Renal cortex interstitium (tissue), 15 donors: ENCODE data around the gene RIPK1. TPM values are rescaled to one million over a fixed set of nuclear protein-coding genes. Genes with fewer than 3 reads are reported as not detected.
A peak's percentile ranks its signal among the peaks of the same experiment; 100 is the strongest.
"Not testable (repeated sequence)": the region's sequence is repeated elsewhere in the genome, so short reads cannot be mapped to it uniquely, and the experiment has no call there.

Source experiments
- DNase-seq, 11 donors: peaks; one replicate each; pipeline ENCODE4 v3.0.0-alpha.2; 2013; ENCODE audit warnings: low read depth in 9 of 11, low spot score in 4 of 11; ENCODE audit errors: extremely low read depth in 1 of 11
- long read RNA-seq, 16 experiments: transcript quantifications; one replicate each; lab custom pipeline, GENCODE V29; 2026
- polyA plus RNA-seq, 3 donors: library from polyadenylated mRNA; unstranded; fragments of 120-200 nt; gene quantifications; one replicate each; pipeline ENCODE4 v1.2.1, GENCODE V29; 2013; ENCODE audit not compliant: insufficient read length in 3 of 3

Gene RIPK1
- 10 to 100 TPM; 24.6 to 26.8 (median 26.2) TPM for polyA plus RNA-seq
- long read RNA-seq, donor 1, full-length matches to known transcripts, result 1 of 9 reads
- long read RNA-seq, donor 1, partial matches to known transcripts, result 8 of 9 reads
- long read RNA-seq, donor 1, other reads (novel, unspliced or antisense), result 0 of 9 reads
- long read RNA-seq, donor 2, full-length matches to known transcripts, result 1 of 1 reads
- long read RNA-seq, donor 2, partial matches to known transcripts, result 0 of 1 reads
- long read RNA-seq, donor 2, other reads (novel, unspliced or antisense), result 0 of 1 reads
- long read RNA-seq, donor 3, full-length matches to known transcripts, result 4 of 4 reads
- long read RNA-seq, donor 3, partial matches to known transcripts, result 0 of 4 reads
- long read RNA-seq, donor 3, other reads (novel, unspliced or antisense), result 0 of 4 reads
- long read RNA-seq, donor 4, full-length matches to known transcripts, result 4 of 4 reads
- long read RNA-seq, donor 4, partial matches to known transcripts, result 0 of 4 reads
- long read RNA-seq, donor 4, other reads (novel, unspliced or antisense), result 0 of 4 reads
- long read RNA-seq, donor 5, result 0 reads
- long read RNA-seq, donor 6, full-length matches to known transcripts, result 2 of 2 reads
- long read RNA-seq, donor 6, partial matches to known transcripts, result 0 of 2 reads
- long read RNA-seq, donor 6, other reads (novel, unspliced or antisense), result 0 of 2 reads
- long read RNA-seq, donor 7, full-length matches to known transcripts, result 2 of 2 reads
- long read RNA-seq, donor 7, partial matches to known transcripts, result 0 of 2 reads
- long read RNA-seq, donor 7, other reads (novel, unspliced or antisense), result 0 of 2 reads
- long read RNA-seq, donor 8, result 0 reads
- long read RNA-seq, donor 9, full-length matches to known transcripts, result 1 of 1 reads
- long read RNA-seq, donor 9, partial matches to known transcripts, result 0 of 1 reads
- long read RNA-seq, donor 9, other reads (novel, unspliced or antisense), result 0 of 1 reads
- long read RNA-seq, donor 10, partial matches to known transcripts, result 6 of 6 reads
- long read RNA-seq, donor 10, other reads (novel, unspliced or antisense), result 0 of 6 reads
- long read RNA-seq, donor 11, full-length matches to known transcripts, result 1 of 9 reads
- long read RNA-seq, donor 11, partial matches to known transcripts, result 8 of 9 reads
- long read RNA-seq, donor 11, other reads (novel, unspliced or antisense), result 0 of 9 reads
- long read RNA-seq, donor 12, full-length matches to known transcripts, result 1 of 1 reads
- long read RNA-seq, donor 12, partial matches to known transcripts, result 0 of 1 reads
- long read RNA-seq, donor 12, other reads (novel, unspliced or antisense), result 0 of 1 reads
- long read RNA-seq, donor 13, result 0 reads
- long read RNA-seq, donor 14, full-length matches to known transcripts, result 2 of 2 reads
- long read RNA-seq, donor 14, partial matches to known transcripts, result 0 of 2 reads
- long read RNA-seq, donor 14, other reads (novel, unspliced or antisense), result 0 of 2 reads
- long read RNA-seq, donor 15, full-length matches to known transcripts, result 2 of 7 reads
- long read RNA-seq, donor 15, partial matches to known transcripts, result 5 of 7 reads
- long read RNA-seq, donor 15, other reads (novel, unspliced or antisense), result 0 of 7 reads
- long read RNA-seq, donor 16, full-length matches to known transcripts, result 5 of 21 reads
- long read RNA-seq, donor 16, partial matches to known transcripts, result 16 of 21 reads
- long read RNA-seq, donor 16, other reads (novel, unspliced or antisense), result 0 of 21 reads

DNA sequence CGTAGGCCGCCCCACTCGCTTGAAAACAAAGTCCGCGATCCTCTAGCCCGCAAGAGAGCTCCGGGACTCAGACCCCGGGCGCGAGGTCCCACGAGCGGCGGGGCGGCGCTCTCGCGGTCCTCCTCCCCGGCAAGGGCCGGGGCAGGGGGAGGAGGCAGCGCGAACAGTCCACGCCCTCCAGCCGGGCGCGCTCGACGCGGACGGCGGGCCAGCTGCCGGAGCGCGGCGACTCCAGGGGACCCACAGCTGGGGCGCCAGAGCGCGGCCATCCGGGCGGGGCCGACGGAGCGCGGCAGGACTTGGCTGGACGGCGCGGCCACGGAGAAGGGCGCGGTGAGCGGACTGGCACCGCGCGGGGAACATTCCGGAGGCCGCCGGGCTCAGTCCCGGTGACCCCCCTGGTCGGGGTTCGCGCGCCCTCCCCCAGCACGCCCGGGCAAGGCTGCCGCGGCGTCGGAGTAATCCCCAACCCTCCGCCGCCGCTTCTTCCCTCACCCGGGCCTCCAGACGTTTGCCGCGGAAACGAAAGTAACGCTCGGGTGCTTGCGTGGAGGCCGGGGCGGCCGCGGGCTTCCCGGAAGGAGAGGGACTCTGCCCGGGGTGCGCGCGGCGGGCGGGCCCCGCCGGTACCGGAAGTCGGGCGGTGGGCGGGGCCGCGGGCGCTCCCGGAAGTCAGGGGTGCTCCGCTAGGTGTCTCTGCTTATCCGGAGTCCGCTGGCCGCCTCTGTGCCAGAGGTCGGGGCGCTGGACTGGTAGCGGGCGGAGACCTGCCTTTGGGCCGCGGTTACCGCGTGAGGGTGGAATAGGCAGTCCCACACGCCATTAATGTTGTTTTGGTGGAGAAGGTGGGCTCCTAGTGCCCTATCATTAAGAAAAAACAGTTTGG is at the start of gene RIPK1:
RIPK1 (plus strand) TSS at position 166 of the 886 bp plus-strand sequence. CDS start 8,330 bp downstream, outside the sequence.
- DNase-seq, result peak in 10 of 11 donors; percentile 64 to 88 (median 82)

DNA sequence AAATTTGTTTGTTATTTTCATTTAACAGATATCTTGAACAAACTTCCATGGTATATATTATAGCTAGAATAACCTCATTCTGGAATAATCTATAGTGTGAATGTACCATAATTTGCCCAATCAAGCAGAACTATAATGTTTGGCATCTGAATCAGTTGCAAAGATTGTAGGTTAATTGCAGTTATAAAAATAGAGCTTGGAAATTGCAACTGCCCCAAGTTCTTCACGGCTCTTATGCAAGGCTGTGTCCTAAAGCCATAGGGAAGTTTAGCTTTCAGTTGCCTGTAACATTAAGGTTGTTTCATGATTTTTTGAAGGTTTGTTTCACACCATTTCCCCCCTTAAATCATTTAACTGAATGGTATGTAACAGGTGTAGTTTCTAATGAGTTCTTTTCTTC is 49.2 kb upstream of the RIPK1 start:
- no peak for DNase-seq

DNA sequence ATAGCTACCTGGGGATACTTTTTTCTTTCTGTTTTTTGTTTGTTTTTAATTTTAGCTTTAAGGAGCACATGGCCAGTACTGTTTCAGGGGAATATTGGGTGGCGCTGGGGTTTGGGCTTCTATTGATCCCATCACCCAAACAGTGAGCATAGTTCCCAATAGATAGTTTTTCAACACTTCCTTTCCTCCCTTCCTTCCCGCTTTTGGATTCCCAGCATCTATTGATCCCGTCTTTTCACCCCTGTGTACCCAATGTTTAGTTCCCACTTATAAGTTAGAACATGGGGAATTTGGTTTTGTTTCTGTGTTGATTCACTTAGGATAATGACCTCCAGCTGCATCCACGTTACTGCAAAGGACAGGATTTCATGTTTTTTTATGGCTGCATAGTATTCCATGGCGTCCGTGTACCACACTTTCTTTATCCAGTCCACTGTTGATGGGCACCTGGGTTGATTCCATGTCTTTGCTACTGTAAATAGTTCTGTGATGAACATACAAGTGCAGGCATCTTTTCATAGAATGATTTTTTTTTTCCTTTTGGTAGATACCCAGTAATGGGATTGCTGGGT is 48.5 kb upstream of the RIPK1 start:
- no peak for DNase-seq

DNA sequence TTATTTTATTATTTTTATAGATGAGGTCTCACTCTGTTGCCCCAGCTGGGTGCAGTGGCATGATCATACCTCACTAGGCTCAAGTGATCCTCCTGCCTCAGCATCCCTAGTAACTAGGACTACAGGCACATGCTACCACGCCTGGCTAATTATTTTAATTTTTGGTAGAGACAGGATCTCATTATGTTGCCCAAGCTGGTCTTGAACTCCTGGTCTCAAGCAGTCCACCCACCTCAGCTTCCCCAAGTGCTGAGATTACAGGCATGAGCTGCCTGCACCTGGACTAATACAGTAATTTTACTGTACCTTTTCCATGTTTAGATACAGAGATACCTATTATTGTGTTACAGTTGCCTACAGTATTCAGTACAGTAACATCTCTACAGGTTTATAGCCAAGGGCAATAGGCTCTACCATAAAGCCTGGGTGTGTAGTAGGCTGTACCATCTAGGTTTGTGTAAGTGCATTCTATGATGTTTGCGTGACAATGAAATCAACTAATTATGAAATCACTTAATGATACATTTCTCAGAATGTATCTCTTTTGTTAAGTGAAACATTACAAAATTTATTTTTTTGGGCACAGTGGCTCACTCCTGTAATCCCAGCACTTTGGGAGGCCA is 47.2 kb upstream of the RIPK1 start:
- DNase-seq, result not testable (repeated sequence)

DNA sequence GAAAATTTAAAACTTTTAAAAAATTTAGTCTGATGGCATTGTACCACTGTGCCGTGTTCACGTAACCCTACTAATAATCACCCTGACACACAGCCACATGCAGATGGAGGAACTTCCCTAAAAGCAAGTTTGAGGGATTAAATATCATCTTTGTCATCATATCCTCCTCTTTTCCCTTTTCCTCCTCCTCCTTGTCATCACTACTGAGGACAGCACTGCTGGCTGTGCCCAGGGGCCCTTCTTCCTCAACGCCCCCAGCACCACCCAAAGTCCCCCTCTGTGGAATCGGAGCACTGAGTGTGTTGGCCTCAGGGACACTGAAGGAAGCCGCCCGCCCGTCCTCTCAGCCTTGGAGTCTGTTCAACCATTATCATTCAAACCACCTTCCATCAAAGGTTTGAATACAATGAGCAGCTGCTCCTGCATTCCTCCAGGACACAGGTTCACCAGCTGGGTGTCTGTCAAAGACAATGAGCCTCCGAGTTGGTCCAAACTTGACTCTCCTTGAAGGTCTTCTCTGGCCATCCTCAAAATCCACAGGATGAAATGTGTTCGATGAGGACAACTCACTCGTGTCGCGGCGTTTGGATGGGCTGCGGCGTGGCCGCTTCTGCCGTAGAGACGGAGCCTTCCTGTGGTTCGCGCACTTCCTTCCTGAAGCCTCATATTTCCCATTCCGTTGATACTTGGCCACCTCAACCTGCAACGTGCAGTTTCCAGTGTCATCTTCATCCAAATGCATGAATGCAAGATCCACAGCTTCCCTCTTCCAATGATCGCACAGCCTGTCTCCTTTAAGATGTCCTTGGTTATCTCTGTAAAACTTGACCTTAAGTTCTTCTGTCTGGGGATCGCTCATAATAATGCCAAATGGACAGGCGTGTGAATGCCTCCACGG is 45.3 kb upstream of the RIPK1 start:
- no peak for DNase-seq

DNA sequence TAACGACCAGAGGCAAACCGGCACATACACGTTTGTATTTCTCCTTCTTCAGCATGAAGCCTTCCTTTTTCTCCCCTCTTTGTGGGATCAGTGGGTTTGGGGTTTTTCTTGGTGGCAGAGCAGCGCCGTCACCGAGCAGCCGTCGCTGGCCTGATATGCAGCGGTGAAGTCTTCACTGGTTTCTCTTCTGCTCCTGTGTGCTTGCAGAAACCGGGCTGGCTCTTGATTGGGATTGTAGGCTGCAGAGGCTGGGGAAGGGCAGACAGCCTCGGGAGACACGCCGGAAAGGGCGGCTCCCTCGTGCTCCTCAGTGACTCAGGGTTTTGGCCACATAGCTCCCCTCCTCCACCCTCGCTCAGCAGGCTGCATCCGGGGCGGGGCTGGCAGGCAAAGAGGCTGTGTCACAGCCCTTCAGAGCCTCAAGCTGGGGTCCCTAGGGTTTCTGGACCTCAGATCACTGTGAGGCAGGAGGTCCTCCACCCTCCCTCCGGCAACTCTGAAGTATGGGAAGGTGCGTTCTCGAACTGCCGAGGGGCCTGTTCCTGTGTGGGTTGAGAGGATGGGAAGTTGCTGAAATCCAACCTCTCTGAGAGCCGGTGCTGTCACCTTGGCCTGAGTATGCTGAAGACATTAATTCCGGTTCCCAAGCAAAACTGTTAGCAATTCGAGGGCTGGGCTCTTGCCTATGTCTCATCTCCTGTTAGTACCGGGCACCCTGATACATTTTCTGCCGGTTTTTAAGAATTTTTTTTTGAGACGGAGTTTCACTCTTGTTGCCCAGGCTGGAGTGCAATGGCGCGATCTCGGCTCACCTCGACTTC is 44.4 kb upstream of the RIPK1 start:
- DNase-seq, result peak in 5 of 11 donors; percentile 36 to 51 (median 44)

DNA sequence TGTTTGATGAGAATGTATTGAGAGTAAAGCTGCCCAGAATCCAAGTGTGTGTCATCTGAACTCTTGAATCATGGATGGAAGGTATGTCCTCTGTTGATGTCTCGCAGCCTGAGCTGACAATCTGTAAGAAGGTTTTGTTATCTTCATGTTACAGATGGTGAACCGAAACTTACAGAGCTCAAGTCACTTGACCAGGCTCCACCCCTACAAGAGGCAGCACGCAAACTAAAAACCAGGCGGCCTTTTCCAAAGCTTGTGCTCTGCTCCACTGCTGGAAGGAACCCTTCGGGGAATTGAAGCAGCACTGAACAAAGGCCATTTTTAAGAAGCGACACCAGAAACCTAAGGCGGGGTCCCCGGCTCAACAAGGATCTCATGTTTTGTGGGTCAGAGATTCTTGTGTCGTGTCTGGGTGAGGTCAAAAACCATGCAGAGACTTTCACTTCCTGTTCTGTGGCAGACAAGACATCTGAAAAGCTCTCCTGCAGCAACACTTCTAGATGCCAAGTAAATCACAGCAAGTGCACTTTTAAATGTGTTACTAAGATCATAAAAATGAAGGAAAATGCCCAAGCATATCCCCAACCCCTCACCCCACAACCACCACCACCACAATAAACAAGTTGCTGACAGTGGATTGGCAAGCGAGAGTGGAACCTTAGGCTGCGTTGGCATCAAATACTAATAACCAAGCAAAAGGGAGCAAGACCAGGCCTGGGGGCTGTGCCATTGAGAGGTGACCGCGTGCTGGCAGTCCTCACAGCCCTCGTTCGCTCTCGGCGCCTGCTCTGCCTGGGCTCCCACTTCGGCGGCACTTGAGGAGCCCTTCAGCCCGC is 41.3 kb upstream of the RIPK1 start:
- DNase-seq, result no peak

DNA sequence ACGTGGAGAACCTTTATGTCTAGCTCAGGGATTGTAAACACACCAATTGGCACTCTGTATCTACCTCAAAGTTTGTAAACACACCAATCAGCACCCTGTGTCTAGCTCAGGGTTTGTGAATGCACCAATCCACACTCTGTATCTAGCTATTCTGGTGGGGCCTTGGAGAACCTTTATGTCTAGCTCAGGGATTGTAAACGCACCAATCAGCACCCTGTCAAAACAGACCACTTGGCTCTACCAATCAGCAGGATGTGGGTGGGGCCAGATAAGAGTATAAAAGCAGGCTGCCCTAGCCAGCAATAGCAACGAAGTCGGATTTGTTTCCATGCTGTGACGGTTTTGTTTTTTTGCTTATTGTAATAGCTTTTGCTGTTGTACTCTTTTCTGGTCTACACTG is 40.1 kb upstream of the RIPK1 start:
- not testable (repeated sequence) for DNase-seq

DNA sequence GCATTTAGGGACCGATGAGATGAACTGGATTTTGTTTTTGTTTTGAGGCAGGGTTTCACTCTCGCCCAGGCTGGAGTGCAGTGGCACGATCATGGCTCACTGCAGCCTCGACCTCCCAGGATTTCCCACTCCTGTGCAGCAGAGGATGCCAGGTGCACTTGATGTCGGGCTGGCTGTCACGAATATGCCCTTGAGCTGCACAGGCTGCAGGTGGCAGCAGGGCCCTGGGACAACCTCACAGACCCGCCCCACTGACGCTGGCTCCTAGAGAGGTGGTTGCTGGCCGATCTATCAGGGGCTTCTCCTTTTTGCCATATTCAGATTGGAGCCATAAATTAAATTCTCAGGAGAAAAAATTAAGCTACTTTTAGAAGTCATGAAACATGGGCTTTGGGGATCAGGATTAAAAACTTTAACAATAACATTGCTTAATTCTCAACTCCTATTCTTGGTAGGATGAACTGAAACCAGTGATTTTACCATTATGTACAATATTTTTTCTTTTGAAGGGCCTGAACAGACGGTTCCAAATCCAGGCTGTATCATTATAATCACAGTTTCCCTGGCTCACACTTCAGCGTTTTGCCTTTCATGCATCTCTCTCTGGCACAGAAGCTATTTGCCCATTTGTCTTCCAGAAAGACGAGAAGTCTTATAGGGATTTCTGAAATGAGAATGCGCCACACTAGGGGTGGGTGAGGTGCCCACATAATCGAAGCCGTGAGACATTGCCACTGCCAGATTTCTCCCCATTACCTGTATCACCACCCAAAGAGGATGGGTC is 36.2 kb upstream of the RIPK1 start:
- no peak for DNase-seq

DNA sequence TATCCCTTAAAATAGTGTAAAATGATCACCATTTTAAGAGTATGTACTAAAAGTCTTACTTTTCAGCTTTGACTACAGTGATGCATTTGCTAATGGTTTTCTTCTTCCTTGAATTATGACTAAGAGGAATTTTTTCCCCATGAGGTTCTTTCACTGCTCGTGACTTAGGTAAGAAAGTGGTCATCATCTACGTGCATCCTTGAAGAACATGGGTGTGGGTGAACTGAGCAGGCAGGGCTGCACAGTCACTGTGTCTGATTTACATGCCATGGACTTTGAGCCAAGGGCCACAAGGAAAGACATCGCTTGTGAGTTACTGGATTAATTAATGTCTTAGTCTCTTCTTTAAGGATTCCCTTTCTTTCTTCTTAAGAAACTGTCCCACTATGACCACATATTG is 35.3 kb upstream of the RIPK1 start:
- DNase-seq, result no peak

DNA sequence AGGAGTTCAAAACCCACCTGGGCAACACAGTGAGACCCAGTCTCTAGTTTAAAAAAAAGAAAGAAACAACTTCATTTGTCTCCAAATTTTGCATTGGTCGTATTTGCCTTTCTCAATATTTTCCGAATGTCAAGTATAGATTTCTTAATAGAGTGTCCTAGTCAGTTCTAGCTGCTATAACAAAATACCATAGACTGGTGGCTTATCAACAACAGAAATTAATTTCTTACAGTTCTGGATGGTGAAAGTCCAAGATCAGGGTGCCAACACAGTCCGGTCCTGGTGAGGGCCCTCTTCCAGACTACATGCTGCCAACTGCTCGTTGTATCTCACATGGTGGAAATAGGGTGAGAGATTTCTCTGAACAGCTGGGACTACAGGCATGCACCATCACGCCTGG is 34.6 kb upstream of the RIPK1 start:
- no peak for DNase-seq

DNA sequence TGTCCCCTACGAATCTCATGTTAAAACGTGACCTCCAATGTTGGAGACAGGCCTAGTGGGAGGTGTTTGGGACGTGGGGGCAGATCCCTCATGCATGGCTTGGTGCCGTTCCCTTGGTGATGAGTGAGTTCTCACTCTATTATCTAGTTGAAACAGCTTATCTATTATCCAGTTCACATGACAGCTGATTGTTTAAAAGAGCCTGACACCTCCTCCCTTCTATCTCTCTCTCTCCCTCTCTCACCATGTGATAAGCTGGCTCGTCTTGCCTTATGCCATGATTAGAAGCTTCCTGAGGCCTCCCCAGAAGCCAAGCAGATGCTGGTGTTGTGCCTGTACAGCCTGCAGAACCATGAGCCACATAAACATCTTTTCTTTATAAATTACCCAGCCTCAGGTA is 32.9 kb upstream of the RIPK1 start:
- no peak for DNase-seq
